Sigmoid colon (tissue), 7 donors: ENCODE data around the gene PRDM13. TPM values are rescaled to one million over a fixed set of nuclear protein-coding genes. Genes with fewer than 3 reads are reported as not detected.
"Not testable (repeated sequence)": the region's sequence is repeated elsewhere in the genome, so short reads cannot be mapped to it uniquely, and the experiment has no call there.

Experiments
- DNase-seq: peaks from one replicate; pipeline ENCODE4 v3.0.0-alpha.2; 2019
- H3K27ac ChIP-seq, 4 donors: fragments of 200-600 bp; sonication (generic); one replicate each; pipeline ENCODE4 v1.5.1; 2016 to 2019; ENCODE audit warnings: mild to moderate bottlenecking in 1 of 4
- H3K27me3 ChIP-seq, 3 donors: fragments of 200-600 bp; sonication (generic); one replicate each; pipeline ENCODE4 v1.5.1; 2019; ENCODE audit warnings: mild to moderate bottlenecking in 1 of 3
- H3K36me3 ChIP-seq, 4 donors: fragments of 200-600 bp; sonication (generic); one replicate each; pipeline ENCODE4 v1.5.1; 2016 to 2019
- H3K4me1 ChIP-seq, 4 donors: fragments of 200-600 bp; sonication (generic); one replicate each; pipeline ENCODE4 v1.5.1; 2017 to 2019
- H3K4me3 ChIP-seq, 4 donors: fragments of 200-600 bp; sonication (generic); one replicate each; pipeline ENCODE4 v1.5.1; 2017 to 2019; ENCODE audit warnings: mild to moderate bottlenecking in 2 of 4, moderate library complexity in 1 of 4
- H3K9me3 ChIP-seq, 4 donors: fragments of 200-600 bp in 3 of 4; sonication (generic) in 3 of 4; one replicate each; pipeline versions ENCODE4 v1.5.1 to v1.6.1; 2013 to 2019
- EP300 ChIP-seq, 4 donors: sonication (generic); formaldehyde crosslinking; IDR thresholded peaks; one replicate each; pipeline ENCODE4 v1.6.1; 2017; ENCODE audit warnings: antibody characterized with exemption in 4 of 4
- POLR2A ChIP-seq, 2 donors: fragments of 450-650 bp; IDR thresholded peaks; one replicate each; pipeline ENCODE4 v1.6.1; 2016; ENCODE audit warnings: antibody characterized with exemption in 2 of 2, mild to moderate bottlenecking in 2 of 2, moderate library complexity in 2 of 2
- POLR2AphosphoS5 ChIP-seq, 4 donors: sonication (generic); formaldehyde crosslinking; IDR thresholded peaks; one replicate each; pipeline ENCODE4 v1.6.1; 2017; ENCODE audit warnings: antibody characterized with exemption in 4 of 4
- WGBS, 2 donors: extraction: QIAGEN DNeasy Blood & Tissue Kit; methylation state at CpG; one replicate each; pipeline ENCODE4 v1.1.7; 2013; 5-methylcytosine and 5-hydroxymethylcytosine counted together
- intact Hi-C: fragments of 100-400 bp; cut with DNase I; formaldehyde crosslinking; loops from one replicate; pipeline ENCODE4 v1.15.1; 2023
- polyA plus RNA-seq, 3 donors: library from polyadenylated mRNA; stranded (reverse); fragments of 200-250 nt; gene quantifications; one replicate each; pipeline ENCODE4 v1.2.3, GENCODE V29; 2013
- total RNA-seq, 4 donors: library from RNA; depleted of rRNA; stranded (reverse); fragments of >200 nt; gene quantifications; one replicate each; pipeline ENCODE4 v1.1.0, GENCODE V29; 2016
- TF ChIP-seq, protein P1 (sequence below), 4 experiments: fragments of 450-650 bp in 3 of 4; fragments of 200-600 bp in 1 of 4; IDR thresholded peaks; one replicate each; pipeline ENCODE4 v1.5.1; 2016 to 2019; ENCODE audit warnings: antibody characterized with exemption in 4 of 4, mild to moderate bottlenecking in 3 of 4, moderate library complexity in 2 of 4
- donor health status: healthy with polysubstance abuse.
- donor health status: Bipolar disorder and iron deficiency.
- donor health status: healthy.

The PRDM13 gene
- total and polyA plus RNA-seq, 7 donors: not detected

DNA sequence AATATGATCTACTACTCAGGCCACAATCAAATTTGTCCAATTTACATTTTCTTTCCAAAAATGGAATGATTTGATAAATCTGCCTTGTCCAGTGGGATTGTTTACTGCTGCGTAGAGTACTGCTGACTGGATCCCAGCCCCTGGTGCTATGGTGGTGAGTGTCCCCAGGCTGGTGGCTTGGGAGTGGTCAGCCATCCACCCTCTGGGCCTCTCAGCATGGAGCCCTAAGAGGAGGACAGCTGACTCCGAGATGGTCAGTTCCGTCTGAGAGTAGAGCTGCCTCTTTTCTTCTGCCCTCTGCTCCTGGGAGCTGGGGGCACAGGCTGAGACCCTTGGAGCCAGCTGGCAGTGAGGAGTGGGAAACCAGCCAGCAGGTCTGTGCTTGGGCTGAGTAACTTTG is 22.7 kb downstream of the PRDM13 start:
- intact Hi-C loops: no loop called here

DNA sequence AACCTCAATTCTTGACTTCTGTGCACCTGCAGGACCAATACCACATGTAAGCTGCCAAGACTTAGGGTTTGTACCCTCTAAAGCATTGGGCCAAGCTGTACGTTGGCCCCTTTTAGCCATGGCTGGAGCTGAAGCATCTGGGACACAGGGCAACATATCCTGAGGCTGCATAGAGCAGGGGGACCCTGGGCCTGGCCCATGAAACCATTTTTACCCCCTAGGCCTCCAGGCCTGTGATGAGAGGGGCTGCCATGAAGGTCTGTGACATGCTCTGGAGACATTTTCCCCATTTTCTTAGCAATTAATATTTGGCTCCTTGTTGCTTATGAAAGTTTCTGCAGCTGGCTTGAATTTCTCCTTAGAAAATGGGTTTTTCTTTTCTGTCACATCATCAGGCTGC is 31.0 kb downstream of the PRDM13 start:
- Histone ChIP-seq H3K4me1 (no peaks in the 10 kb centered on the region), H3K4me3 (no peak overlapping the region), H3K36me3 (no peaks in the 10 kb centered on the region), H3K27ac (no peak overlapping the region), H3K27me3 (peaks cover 0 to 20% (median 0%) of the 10 kb centered on the region in 3 donors), H3K9me3 (peaks cover 0 to 8% (median 6%) of the 10 kb centered on the region in 4 donors)
- intact Hi-C loops: no loop called here
- no peak for DNase-seq
- WGBS, 2 donors: 59 to 75% methylated on average over 1 of the region's 1 CpG
- TF ChIP-seq POLR2AphosphoS5 (IDR thresholded peaks at IDR 0.05): no peak
- no peak for TF ChIP-seq EP300 (IDR thresholded peaks at IDR 0.05)
- TF ChIP-seq, protein P1, sequence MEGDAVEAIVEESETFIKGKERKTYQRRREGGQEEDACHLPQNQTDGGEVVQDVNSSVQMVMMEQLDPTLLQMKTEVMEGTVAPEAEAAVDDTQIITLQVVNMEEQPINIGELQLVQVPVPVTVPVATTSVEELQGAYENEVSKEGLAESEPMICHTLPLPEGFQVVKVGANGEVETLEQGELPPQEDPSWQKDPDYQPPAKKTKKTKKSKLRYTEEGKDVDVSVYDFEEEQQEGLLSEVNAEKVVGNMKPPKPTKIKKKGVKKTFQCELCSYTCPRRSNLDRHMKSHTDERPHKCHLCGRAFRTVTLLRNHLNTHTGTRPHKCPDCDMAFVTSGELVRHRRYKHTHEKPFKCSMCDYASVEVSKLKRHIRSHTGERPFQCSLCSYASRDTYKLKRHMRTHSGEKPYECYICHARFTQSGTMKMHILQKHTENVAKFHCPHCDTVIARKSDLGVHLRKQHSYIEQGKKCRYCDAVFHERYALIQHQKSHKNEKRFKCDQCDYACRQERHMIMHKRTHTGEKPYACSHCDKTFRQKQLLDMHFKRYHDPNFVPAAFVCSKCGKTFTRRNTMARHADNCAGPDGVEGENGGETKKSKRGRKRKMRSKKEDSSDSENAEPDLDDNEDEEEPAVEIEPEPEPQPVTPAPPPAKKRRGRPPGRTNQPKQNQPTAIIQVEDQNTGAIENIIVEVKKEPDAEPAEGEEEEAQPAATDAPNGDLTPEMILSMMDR (IDR thresholded peaks at IDR 0.05): no peak
- TF ChIP-seq POLR2A (IDR thresholded peaks at IDR 0.05): no peak

More for the DNA sequence above, 22.7 kb downstream of the PRDM13 start:
- peaks cover 0 to 9% (median 0%) of the 10 kb centered on the region in 3 donors for H3K27me3 ChIP-seq
- H3K4me3 ChIP-seq: no peak overlapping the region
- TF ChIP-seq POLR2AphosphoS5 (IDR thresholded peaks at IDR 0.05) (no peak), EP300 (IDR thresholded peaks at IDR 0.05) (no peak), POLR2A (IDR thresholded peaks at IDR 0.05) (no peak)
- TF ChIP-seq, protein P1 (IDR thresholded peaks at IDR 0.05): no peak
- H3K9me3 ChIP-seq: no peaks in the 10 kb centered on the region
- DNase-seq: no peak
- WGBS, 2 donors: 67 to 73% methylated on average over 3 of the region's 3 CpGs
- H3K36me3 ChIP-seq: no peaks in the 10 kb centered on the region
- H3K4me1 ChIP-seq: no peaks in the 10 kb centered on the region
- H3K27ac ChIP-seq: no peak overlapping the region

DNA sequence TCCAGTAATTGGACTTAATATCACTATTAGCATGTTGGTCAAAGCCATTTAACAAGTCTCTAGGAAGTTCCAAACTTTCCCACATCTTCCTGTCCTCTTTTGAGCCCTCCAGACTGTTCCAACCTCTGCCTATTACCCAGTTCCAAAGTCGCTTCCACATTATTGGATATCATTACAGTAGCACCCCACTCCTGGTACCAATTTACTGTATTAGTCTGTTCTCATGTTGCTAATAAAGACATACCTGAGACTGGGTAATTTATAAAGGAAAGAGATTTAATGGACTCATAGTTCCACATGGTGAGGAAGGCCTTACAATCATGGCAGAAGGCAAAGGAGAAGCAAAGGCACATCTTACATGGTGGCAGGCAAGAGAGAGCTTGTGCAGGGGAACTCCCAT is 31.7 kb downstream of the PRDM13 start:
- H3K9me3 ChIP-seq, DNase-seq, H3K4me1 ChIP-seq, intact Hi-C loops, H3K4me3 ChIP-seq, H3K36me3 ChIP-seq, H3K27ac ChIP-seq: not testable (repeated sequence)
- WGBS, 2 donors: 84 to 92% methylated on average over 1 of the region's 1 CpG
- peaks cover 0 to 20% (median 0%) of the 10 kb centered on the region in 3 donors for H3K27me3 ChIP-seq

DNA sequence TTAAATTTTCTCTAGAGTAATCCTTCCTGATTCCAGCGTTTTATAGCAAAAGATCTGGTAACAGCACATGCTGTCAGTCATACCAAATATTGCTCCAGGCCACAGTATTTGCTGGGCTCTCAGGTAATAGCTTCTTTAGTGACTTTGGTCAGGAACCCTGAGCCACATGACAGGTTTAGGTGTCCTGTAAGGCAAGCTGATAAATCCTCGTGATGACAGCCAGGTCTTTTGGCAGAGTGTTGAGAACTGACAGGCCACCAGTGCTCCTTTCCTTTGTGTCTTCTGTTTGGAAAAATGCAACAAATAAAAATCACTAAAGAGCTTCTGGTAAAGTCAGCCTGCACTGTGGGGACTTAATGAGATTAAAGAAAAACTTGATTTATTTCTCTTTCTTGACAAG is 34.6 kb downstream of the PRDM13 start:
- 14 to 42% methylated on average over 2 of the region's 2 CpGs for WGBS, 2 donors
- Histone ChIP-seq H3K9me3 (peaks cover 0 to 8% (median 6%) of the 10 kb centered on the region in 4 donors), H3K4me1 (no peaks in the 10 kb centered on the region), H3K27ac (no peak overlapping the region), H3K36me3 (no peaks in the 10 kb centered on the region), H3K27me3 (peaks cover 0 to 12% (median 0%) of the 10 kb centered on the region in 3 donors), H3K4me3 (no peak overlapping the region)
- intact Hi-C loops: no loop called here
- TF ChIP-seq EP300 (IDR thresholded peaks at IDR 0.05) (no peak), POLR2AphosphoS5 (IDR thresholded peaks at IDR 0.05) (no peak)
- TF ChIP-seq, protein P1 (IDR thresholded peaks at IDR 0.05): no peak
- no peak for DNase-seq

GRCh38 chr6:99645986-99646385 is 39.4 kb downstream of the PRDM13 start:
- Histone ChIP-seq H3K9me3 (no peaks in the 10 kb centered on the region), H3K27me3 (peaks cover 0 to 6% (median 0%) of the 10 kb centered on the region in 3 donors), H3K27ac (no peak overlapping the region), H3K36me3 (no peaks in the 10 kb centered on the region), H3K4me1 (no peaks in the 10 kb centered on the region), H3K4me3 (no peak overlapping the region)
- intact Hi-C loops: no loop called here
- no peak for DNase-seq
- TF ChIP-seq, protein P1 (IDR thresholded peaks at IDR 0.05): no peak
- TF ChIP-seq EP300 (IDR thresholded peaks at IDR 0.05) (no peak), POLR2AphosphoS5 (IDR thresholded peaks at IDR 0.05) (no peak), POLR2A (IDR thresholded peaks at IDR 0.05) (no peak)
- 58 to 74% methylated on average over 6 of the region's 6 CpGs for WGBS, 2 donors

GRCh38 chr6:99650091-99650571 is 43.5 kb downstream of the PRDM13 start:
- H3K27ac ChIP-seq, H3K36me3 ChIP-seq, H3K9me3 ChIP-seq, H3K4me1 ChIP-seq, H3K27me3 ChIP-seq, DNase-seq, H3K4me3 ChIP-seq, intact Hi-C loops: not testable (repeated sequence)
- 94 to 96% methylated on average over 32 to 36 of the region's 42 CpGs for WGBS, 2 donors
